ENCODE data around the gene PSMF1.

DNA sequence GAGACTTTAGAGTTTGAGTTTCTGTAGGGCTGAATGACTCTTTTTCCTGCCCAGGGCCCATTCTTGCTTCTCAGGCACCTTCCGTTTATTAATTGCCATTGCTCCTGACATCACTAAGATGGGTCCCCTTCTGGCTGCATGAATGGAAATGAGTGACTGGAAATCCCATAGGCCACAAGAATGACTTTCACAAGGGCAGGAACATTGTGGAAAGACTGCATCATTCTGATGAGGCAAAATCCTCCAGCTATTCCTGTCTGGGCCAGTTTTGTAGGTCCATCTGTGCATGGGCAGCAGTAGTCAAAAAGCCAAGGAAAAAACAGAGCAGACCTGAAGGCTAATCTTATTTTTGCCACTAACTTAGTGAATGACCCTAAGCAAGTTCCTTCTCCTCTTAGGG is 47.1 kb downstream of the PSMF1 start:
- no peak for TF ChIP-seq POLR2A (IDR thresholded peaks at IDR 0.05)
- TF ChIP-seq, protein P1, sequence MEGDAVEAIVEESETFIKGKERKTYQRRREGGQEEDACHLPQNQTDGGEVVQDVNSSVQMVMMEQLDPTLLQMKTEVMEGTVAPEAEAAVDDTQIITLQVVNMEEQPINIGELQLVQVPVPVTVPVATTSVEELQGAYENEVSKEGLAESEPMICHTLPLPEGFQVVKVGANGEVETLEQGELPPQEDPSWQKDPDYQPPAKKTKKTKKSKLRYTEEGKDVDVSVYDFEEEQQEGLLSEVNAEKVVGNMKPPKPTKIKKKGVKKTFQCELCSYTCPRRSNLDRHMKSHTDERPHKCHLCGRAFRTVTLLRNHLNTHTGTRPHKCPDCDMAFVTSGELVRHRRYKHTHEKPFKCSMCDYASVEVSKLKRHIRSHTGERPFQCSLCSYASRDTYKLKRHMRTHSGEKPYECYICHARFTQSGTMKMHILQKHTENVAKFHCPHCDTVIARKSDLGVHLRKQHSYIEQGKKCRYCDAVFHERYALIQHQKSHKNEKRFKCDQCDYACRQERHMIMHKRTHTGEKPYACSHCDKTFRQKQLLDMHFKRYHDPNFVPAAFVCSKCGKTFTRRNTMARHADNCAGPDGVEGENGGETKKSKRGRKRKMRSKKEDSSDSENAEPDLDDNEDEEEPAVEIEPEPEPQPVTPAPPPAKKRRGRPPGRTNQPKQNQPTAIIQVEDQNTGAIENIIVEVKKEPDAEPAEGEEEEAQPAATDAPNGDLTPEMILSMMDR (IDR thresholded peaks at IDR 0.05), result no peak
- no peak for TF ChIP-seq EP300 (IDR thresholded peaks at IDR 0.05)
- TF ChIP-seq POLR2AphosphoS5 (IDR thresholded peaks at IDR 0.05), result no peak

Data from stomach (tissue), 4 donors.